ENCODE data around the gene RPTOR.

DNA sequence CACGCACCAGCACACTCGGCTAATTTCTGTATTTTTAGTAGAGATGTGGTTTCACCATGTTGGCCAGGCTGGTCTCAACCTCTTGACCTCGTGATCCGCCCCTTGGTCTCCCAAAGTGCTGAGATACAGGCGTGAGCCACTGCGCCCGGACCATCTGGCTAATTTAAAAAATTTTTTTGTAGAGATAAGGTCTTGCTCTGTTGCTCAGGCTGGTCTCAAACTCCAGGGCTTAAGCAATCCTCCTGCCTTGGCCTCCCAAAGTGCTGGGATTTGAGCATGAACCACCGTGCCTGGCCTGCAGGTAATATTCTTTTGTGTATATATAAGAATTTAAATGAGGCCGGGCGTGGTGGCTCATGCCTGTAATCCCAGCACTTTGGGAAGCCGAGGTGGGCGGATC, 115.0 kb downstream of the RPTOR start:
- TF ChIP-seq, protein P1, sequence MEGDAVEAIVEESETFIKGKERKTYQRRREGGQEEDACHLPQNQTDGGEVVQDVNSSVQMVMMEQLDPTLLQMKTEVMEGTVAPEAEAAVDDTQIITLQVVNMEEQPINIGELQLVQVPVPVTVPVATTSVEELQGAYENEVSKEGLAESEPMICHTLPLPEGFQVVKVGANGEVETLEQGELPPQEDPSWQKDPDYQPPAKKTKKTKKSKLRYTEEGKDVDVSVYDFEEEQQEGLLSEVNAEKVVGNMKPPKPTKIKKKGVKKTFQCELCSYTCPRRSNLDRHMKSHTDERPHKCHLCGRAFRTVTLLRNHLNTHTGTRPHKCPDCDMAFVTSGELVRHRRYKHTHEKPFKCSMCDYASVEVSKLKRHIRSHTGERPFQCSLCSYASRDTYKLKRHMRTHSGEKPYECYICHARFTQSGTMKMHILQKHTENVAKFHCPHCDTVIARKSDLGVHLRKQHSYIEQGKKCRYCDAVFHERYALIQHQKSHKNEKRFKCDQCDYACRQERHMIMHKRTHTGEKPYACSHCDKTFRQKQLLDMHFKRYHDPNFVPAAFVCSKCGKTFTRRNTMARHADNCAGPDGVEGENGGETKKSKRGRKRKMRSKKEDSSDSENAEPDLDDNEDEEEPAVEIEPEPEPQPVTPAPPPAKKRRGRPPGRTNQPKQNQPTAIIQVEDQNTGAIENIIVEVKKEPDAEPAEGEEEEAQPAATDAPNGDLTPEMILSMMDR (IDR thresholded peaks at IDR 0.05 in 4 of 5, conservative IDR thresholded peaks at IDR 0.05 in 1 of 5) = no peak
- TF ChIP-seq POLR2A (IDR thresholded peaks at IDR 0.05) = no peak

Measured in gastrocnemius medialis (tissue), 4 donors.